KMS-11 (cell line): Measurements from ENCODE around the gene ATP1A2.

Experiments
- H2AFZ ChIP-seq: fragments of 200-600 bp; sonication (generic); 2 replicates; pipeline ENCODE4 v1.6.1; 2016; ENCODE audit warnings: antibody characterized with exemption, mixed run types, low read depth
- H3K27ac ChIP-seq: fragments of 200-600 bp; sonication (generic); 2 replicates; pipeline ENCODE4 v1.6.1; 2016; ENCODE audit warnings: mild to moderate bottlenecking, mixed run types
- H3K27me3 ChIP-seq: fragments of 200-600 bp; sonication (generic); 2 replicates; pipeline ENCODE4 v1.6.1; 2017; ENCODE audit warnings: mild to moderate bottlenecking, low read depth, mixed run types, moderate library complexity; ENCODE audit not compliant: insufficient read depth
- H3K36me3 ChIP-seq: fragments of 200-600 bp; sonication (generic); 2 replicates; pipeline ENCODE4 v1.6.1; 2017; ENCODE audit warnings: mild to moderate bottlenecking, mixed run types; ENCODE audit not compliant: insufficient read depth
- H3K4me1 ChIP-seq: fragments of 200-600 bp; sonication (generic); 2 replicates; pipeline ENCODE4 v1.6.1; 2016; ENCODE audit warnings: mild to moderate bottlenecking, low read depth, mixed run types; ENCODE audit not compliant: poor library complexity, severe bottlenecking
- H3K4me2 ChIP-seq: fragments of 200-600 bp; sonication (generic); 2 replicates; pipeline ENCODE4 v1.7.0; 2016; ENCODE audit warnings: mild to moderate bottlenecking, mixed run types
- H3K4me3 ChIP-seq: fragments of 200-600 bp; sonication (generic); IDR thresholded peaks from 2 replicates; pipeline ENCODE4 v1.6.1; 2017; ENCODE audit warnings: low read depth, low read length, mixed read lengths; ENCODE audit not compliant: insufficient read depth
- H3K79me2 ChIP-seq: fragments of 200-600 bp; sonication (generic); 2 replicates; pipeline ENCODE4 v1.6.1; 2016; ENCODE audit warnings: low read depth, mixed run types; ENCODE audit not compliant: insufficient read depth
- H3K9ac ChIP-seq: fragments of 200-600 bp; sonication (generic); 2 replicates; pipeline ENCODE4 v1.6.1; 2016; ENCODE audit warnings: mild to moderate bottlenecking, mixed run types
- H4K20me1 ChIP-seq: fragments of 200-600 bp; sonication (generic); 2 replicates; pipeline ENCODE4 v1.6.1; 2016; ENCODE audit warnings: mild to moderate bottlenecking, mixed run types; ENCODE audit not compliant: insufficient read depth
- TF ChIP-seq, protein P1 (sequence below): fragments of 200-600 bp; sonication (generic); conservative IDR thresholded peaks from 2 replicates; pipeline ENCODE4 v1.6.1; 2017; ENCODE audit warnings: low read depth, mild to moderate bottlenecking, antibody characterized with exemption, low read length, moderate library complexity, mixed read lengths

Gene ATP1A2

GRCh38 chr1:160168609-160169369 is 53.2 kb downstream of the ATP1A2 start:
- no peak overlapping the region for H2AFZ ChIP-seq
- TF ChIP-seq, protein P1, sequence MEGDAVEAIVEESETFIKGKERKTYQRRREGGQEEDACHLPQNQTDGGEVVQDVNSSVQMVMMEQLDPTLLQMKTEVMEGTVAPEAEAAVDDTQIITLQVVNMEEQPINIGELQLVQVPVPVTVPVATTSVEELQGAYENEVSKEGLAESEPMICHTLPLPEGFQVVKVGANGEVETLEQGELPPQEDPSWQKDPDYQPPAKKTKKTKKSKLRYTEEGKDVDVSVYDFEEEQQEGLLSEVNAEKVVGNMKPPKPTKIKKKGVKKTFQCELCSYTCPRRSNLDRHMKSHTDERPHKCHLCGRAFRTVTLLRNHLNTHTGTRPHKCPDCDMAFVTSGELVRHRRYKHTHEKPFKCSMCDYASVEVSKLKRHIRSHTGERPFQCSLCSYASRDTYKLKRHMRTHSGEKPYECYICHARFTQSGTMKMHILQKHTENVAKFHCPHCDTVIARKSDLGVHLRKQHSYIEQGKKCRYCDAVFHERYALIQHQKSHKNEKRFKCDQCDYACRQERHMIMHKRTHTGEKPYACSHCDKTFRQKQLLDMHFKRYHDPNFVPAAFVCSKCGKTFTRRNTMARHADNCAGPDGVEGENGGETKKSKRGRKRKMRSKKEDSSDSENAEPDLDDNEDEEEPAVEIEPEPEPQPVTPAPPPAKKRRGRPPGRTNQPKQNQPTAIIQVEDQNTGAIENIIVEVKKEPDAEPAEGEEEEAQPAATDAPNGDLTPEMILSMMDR: no peak
- no peaks in the 10 kb centered on the region for H4K20me1 ChIP-seq
- H3K4me3 ChIP-seq: no peak overlapping the region
- no peaks in the 10 kb centered on the region for H3K4me1 ChIP-seq
- no peak overlapping the region for H3K4me2 ChIP-seq
- H3K36me3 ChIP-seq: no peaks in the 10 kb centered on the region
- no peak overlapping the region for H3K9ac ChIP-seq
- H3K27ac ChIP-seq: no peak overlapping the region
- no peaks in the 10 kb centered on the region for H3K27me3 ChIP-seq
- H3K79me2 ChIP-seq: no peaks in the 10 kb centered on the region

- Histone ChIP-seq H2AFZ (no peak overlapping the region), H3K4me1 (no peaks in the 10 kb centered on the region), H3K4me3 (no peak overlapping the region), H3K9ac (no peak overlapping the region), H3K27ac (no peak overlapping the region), H3K27me3 (no peaks in the 10 kb centered on the region), H3K79me2 (no peaks in the 10 kb centered on the region), H4K20me1 (no peaks in the 10 kb centered on the region), H3K36me3 (no peaks in the 10 kb centered on the region), H3K4me2 (no peak overlapping the region)
- TF ChIP-seq, protein P1: no peak
Observed at GRCh38 chr1:160169553-160170399, 54.2 kb downstream of the ATP1A2 start.

DNA sequence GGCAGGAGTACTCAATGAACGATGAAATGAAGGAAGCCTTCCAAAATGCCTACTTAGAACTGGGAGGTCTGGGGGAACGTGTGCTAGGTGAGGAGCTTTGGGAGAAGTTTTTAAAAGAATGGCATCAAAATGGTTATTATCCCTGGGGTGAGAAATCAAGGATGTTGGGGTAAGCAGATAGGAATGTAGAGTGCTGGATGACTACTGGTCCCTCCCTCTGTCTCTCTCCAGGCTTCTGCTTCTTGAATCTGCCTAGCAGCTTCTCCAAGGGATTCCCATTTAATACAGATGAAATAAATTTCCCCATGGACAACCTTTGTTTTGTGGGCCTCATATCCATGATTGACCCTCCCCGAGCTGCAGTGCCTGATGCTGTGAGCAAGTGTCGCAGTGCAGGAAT is 55.8 kb downstream of the ATP1A2 start:
- TF ChIP-seq, protein P1: no peak
- no peak overlapping the region for H3K4me3 ChIP-seq
- no peak overlapping the region for H3K27ac ChIP-seq
- H3K4me1 ChIP-seq: no peaks in the 10 kb centered on the region
- no peaks in the 10 kb centered on the region for H4K20me1 ChIP-seq
- no peaks in the 10 kb centered on the region for H3K79me2 ChIP-seq
- H3K4me2 ChIP-seq: no peak overlapping the region
- H3K36me3 ChIP-seq: no peaks in the 10 kb centered on the region
- no peak overlapping the region for H2AFZ ChIP-seq
- no peaks in the 10 kb centered on the region for H3K27me3 ChIP-seq
- no peak overlapping the region for H3K9ac ChIP-seq

- Histone ChIP-seq H2AFZ (no peak overlapping the region), H3K9ac (no peak overlapping the region), H3K4me3 (no peak overlapping the region), H3K4me2 (no peak overlapping the region), H3K27ac (no peak overlapping the region), H3K79me2 (no peaks in the 10 kb centered on the region), H3K4me1 (no peaks in the 10 kb centered on the region), H3K36me3 (no peaks in the 10 kb centered on the region), H3K27me3 (no peaks in the 10 kb centered on the region), H4K20me1 (no peaks in the 10 kb centered on the region)
- TF ChIP-seq, protein P1: no peak
Observed at GRCh38 chr1:160171980-160172379, 56.4 kb downstream of the ATP1A2 start.
